T-cell (primary cell): ENCODE measurements around the gene NDUFAF4. TPM values are rescaled to one million over a fixed set of nuclear protein-coding genes. Genes with fewer than 3 reads are reported as not detected.

Experiments used
- ATAC-seq, 4 experiments: fragments of 200-7000 bp in 3 of 4; fragments of 150-1000 bp in 1 of 4; cut with Tn5 transposase; replicated peaks in 1 of 4; 1 replicate in 3 of 4; 2 replicates in 1 of 4; pipeline ENCODE4 v1.10.0; 2021; ENCODE audit warnings: moderate library complexity in 3 of 4, mild to moderate bottlenecking in 2 of 4, moderate number of reproducible peaks in 1 of 4
- CTCF ChIA-PET, 2 donors: fragments of 300-600 bp; sonication (Branson Sonifier 250); formaldehyde crosslinking; loops; one replicate each; lab custom pipeline; 2022; ENCODE audit warnings: antibody characterized with exemption in 2 of 2; lab: Charles Lee
- POLR2A ChIA-PET, 2 donors: fragments of 300-600 bp; sonication (Branson Sonifier 250); formaldehyde crosslinking; loops; one replicate each; lab custom pipeline; 2022; ENCODE audit warnings: antibody characterized with exemption in 2 of 2; lab: Charles Lee
- DNase-seq, 35 experiments: peaks; one replicate each; pipeline versions ENCODE4 v3.0.0 to v3.0.0-alpha.2; 2013 to 2023
- H3K27ac ChIP-seq: one replicate; pipeline ENCODE4 v1.5.1; 2013; ENCODE audit warnings: low read length
- H3K27me3 ChIP-seq, 2 experiments: replicated peaks in 1 of 2; 1 replicate in 1 of 2; 2 replicates in 1 of 2; pipeline versions ENCODE4 v1.6.1 to v1.7.0; 2013; ENCODE audit warnings: low read length in 1 of 2, mixed read lengths in 1 of 2; ENCODE audit not compliant: control insufficient read depth in 2 of 2, insufficient read depth in 2 of 2; ENCODE audit errors: extremely low read depth in 1 of 2
- H3K36me3 ChIP-seq, 2 donors: 1 replicate in 1 of 2; 2 replicates in 1 of 2; pipeline versions ENCODE4 v1.6.1 to v1.7.0; 2013; ENCODE audit warnings: low read length in 1 of 2; ENCODE audit not compliant: control insufficient read depth in 2 of 2, insufficient read depth in 1 of 2; ENCODE audit errors: extremely low read depth in 1 of 2
- H3K4me1 ChIP-seq, 2 experiments: 1 replicate in 1 of 2; 2 replicates in 1 of 2; pipeline versions ENCODE4 v1.6.1 to v1.7.0; 2013; ENCODE audit warnings: low read length in 2 of 2, mixed read lengths in 1 of 2; ENCODE audit not compliant: insufficient read depth in 2 of 2, control insufficient read depth in 1 of 2; ENCODE audit errors: extremely low read depth in 1 of 2
- H3K4me3 ChIP-seq, 2 donors: 1 replicate in 1 of 2; 2 replicates in 1 of 2; pipeline versions ENCODE4 v1.5.1 to v1.7.0; 2013; ENCODE audit warnings: mild to moderate bottlenecking in 2 of 2, low read length in 1 of 2, moderate library complexity in 1 of 2; ENCODE audit not compliant: control insufficient read depth in 1 of 2; ENCODE audit errors: extremely low read depth in 1 of 2
- H3K9me3 ChIP-seq: 2 replicates; pipeline ENCODE4 v1.7.0; 2013
- H3K27ac Mint-ChIP-seq, 2 donors: one replicate each; pipeline ENCODE4 v1.8.0; 2020 to 2021; ENCODE audit warnings: mild to moderate bottlenecking in 2 of 2, mixed read lengths in 2 of 2
- H3K27me3 Mint-ChIP-seq, 2 donors: one replicate each; pipeline ENCODE4 v1.8.0; 2021 to 2022; ENCODE audit warnings: mixed read lengths in 2 of 2
- H3K36me3 Mint-ChIP-seq: one replicate; pipeline ENCODE4 v1.8.0; 2021; ENCODE audit warnings: mixed read lengths
- H3K4me1 Mint-ChIP-seq, 3 donors: one replicate each; pipeline ENCODE4 v1.8.0; 2020 to 2022; ENCODE audit warnings: mixed read lengths in 3 of 3, mild to moderate bottlenecking in 1 of 3
- H3K4me3 Mint-ChIP-seq, 3 donors: one replicate each; pipeline ENCODE4 v1.8.0; 2020 to 2022; ENCODE audit warnings: mild to moderate bottlenecking in 3 of 3, mixed read lengths in 3 of 3, moderate library complexity in 3 of 3
- H3K9me3 Mint-ChIP-seq, 3 donors: one replicate each; pipeline ENCODE4 v1.8.0; 2020 to 2022; ENCODE audit warnings: mixed read lengths in 3 of 3
- WGBS: methylation state at CpG from one replicate; pipeline ENCODE4 v1.1.5; 2013; ENCODE audit warnings: missing lambda C conversion rate; ENCODE audit not compliant: insufficient coverage; 5-methylcytosine and 5-hydroxymethylcytosine counted together
- total RNA-seq, 35 experiments: library from RNA in 6 of 35; stranded (reverse) in 6 of 35; fragments of 120-200 nt in 1 of 35; gene quantifications; one replicate each; pipeline versions ENCODE4 v1.2.1 to v1.2.4 and lab custom pipeline; 2013 to 2026

NDUFAF4 gene
- total RNA-seq, 5 donors from 2014 or later (not counting 1 experiment from before 2014, with no cell fraction given), result 22.1 to 29.0 (median 24.5) TPM

DNA sequence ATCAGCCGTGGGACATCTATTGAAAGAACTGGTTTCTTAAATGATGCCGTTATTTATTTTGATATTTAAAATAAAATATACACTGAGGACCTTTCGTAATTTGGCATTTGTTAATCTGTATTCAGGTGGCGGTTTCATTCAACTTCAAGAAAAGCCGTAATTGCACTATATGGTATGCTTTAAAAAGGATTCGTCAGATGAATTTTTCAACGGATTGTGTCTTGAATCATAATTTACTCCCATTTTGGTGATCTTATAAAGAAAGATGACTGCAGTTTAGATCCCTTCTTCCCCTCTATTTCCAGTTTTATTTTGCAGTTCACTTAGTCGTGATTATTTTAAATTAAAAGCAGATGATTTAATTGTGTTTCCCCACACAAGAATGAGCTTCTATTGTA, 27.6 kb upstream of the NDUFAF4 start:
- Mint-ChIP-seq H3K36me3 (peaks cover 10% of the 10 kb centered on the region), H3K9me3 (no peaks in the 10 kb centered on the region), H3K27me3 (peaks cover 0 to 2% of the 10 kb centered on the region in 2 donors), H3K27ac (peak overlapping the region; percentile 95 to 96), H3K4me1 (peaks cover 36 to 44% (median 43%) of the 10 kb centered on the region in 3 donors), H3K4me3 (peak overlapping the region; percentile 91 to 96 (median 94))
- CTCF ChIA-PET, result interaction anchor here in 1 of 2 donors (0.5 to 1.8 kb wide), 3 partner anchors 27 to 1348 kb away, joined by 3 to 4 read pairs (median 3); partner anchors contain the start of gene MANEA
- Histone ChIP-seq H3K4me1 (peaks cover 4 to 11% of the 10 kb centered on the region in 2 experiments), H3K4me3 (peak overlapping the region; percentile 68 to 73), H3K27me3 (no peaks in the 10 kb centered on the region), H3K9me3 (no peaks in the 10 kb centered on the region), H3K27ac (peak overlapping the region; percentile 84), H3K36me3 (no peaks in the 10 kb centered on the region)
- no CpG with 5 or more reads among the region's 8 CpGs for WGBS
- POLR2A ChIA-PET, result interaction anchor here (0.7 to 1.4 kb wide), 2 partner anchors 27 to 56 kb away, joined by 5 to 16 read pairs; partner anchors contain the start of gene NDUFAF4 (in 1 of the 2)
- DNase-seq (no peak), ATAC-seq (no peak)

GRCh38 chr6:96923871-96924493, 26.3 kb upstream of the NDUFAF4 start:
- no peaks in the 10 kb centered on the region for H3K9me3 ChIP-seq
- H3K27me3 ChIP-seq, result no peaks in the 10 kb centered on the region
- H3K4me3 ChIP-seq, result peak overlapping the region; percentile 44 to 66
- H3K4me3 Mint-ChIP-seq, result peak overlapping the region; percentile 91 to 96 (median 94)
- peak overlapping the region; percentile 96 to 97 for H3K27ac Mint-ChIP-seq
- H3K4me1 ChIP-seq, result peaks cover 4 to 11% of the 10 kb centered on the region in 2 experiments
- peak overlapping the region; percentile 98 for H3K27ac ChIP-seq
- no peaks in the 10 kb centered on the region for H3K9me3 Mint-ChIP-seq
- no peaks in the 10 kb centered on the region for H3K36me3 ChIP-seq
- ChIA-PET CTCF (interaction anchor here in 1 of 2 donors (1.1 to 1.2 kb wide), 2 partner anchors 26 to 27 kb away, joined by 4 to 9 read pairs; partner anchors contain the start of gene NDUFAF4), POLR2A (interaction anchor here in 1 of 2 donors (0.6 to 1.4 kb wide), 7 partner anchors 16 to 403 kb away, joined by 3 to 16 read pairs (median 4); partner anchors contain the start of genes NDUFAF4 and UFL1)
- 4% methylated on average over 11 of the region's 34 CpGs for WGBS
- peak in 1 of 4 experiments; percentile 70 for ATAC-seq
- peaks cover 36 to 44% (median 43%) of the 10 kb centered on the region in 3 donors for H3K4me1 Mint-ChIP-seq
- H3K27me3 Mint-ChIP-seq, result peaks cover 0 to 2% of the 10 kb centered on the region in 2 donors
- H3K36me3 Mint-ChIP-seq, result peaks cover 10% of the 10 kb centered on the region
- peak in 5 of 35 experiments; percentile 0 to 69 (median 4) for DNase-seq

DNA sequence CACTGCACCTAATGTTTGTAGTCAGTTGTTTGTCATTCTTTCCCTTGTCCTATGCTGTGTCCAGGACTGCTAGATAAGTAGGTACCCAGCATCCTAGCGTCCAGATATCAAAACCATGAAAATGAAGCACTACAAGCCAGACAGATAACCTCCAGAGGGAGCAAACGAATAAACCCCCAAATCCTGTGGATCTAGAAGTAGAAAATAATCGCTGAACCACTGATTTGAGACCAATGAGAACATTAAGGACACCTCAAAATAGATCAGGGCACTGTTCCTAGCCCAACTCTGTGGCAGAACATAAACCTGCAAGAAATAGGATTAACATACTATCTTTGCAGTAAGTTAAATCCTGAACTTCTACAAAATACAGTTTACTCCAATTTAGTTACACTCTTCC, 25.7 kb upstream of the NDUFAF4 start:
- ChIA-PET CTCF (interaction anchor here (3.1 to 3.2 kb wide), 2 partner anchors 24 to 25 kb away, joined by 15 to 25 read pairs; partner anchors contain the start of gene NDUFAF4 (in 1 of the 2)), POLR2A (no interaction called here)
- Mint-ChIP-seq H3K4me3 (peak overlapping the region; percentile 91 to 96 (median 94)), H3K36me3 (peaks cover 10% of the 10 kb centered on the region), H3K27ac (peak overlapping the region; percentile 96 to 97), H3K4me1 (peaks cover 36 to 44% (median 43%) of the 10 kb centered on the region in 3 donors), H3K27me3 (peaks cover 0 to 2% of the 10 kb centered on the region in 2 donors), H3K9me3 (no peaks in the 10 kb centered on the region)
- H3K36me3 ChIP-seq, result no peaks in the 10 kb centered on the region
- peaks cover 4 to 11% of the 10 kb centered on the region in 2 experiments for H3K4me1 ChIP-seq
- no CpG with 5 or more reads among the region's 3 CpGs for WGBS
- no peak overlapping the region for H3K4me3 ChIP-seq
- ATAC-seq (no peak), DNase-seq (no peak)
- peak overlapping the region; percentile 98 for H3K27ac ChIP-seq
- H3K27me3 ChIP-seq, result no peaks in the 10 kb centered on the region
- H3K9me3 ChIP-seq, result no peaks in the 10 kb centered on the region

GRCh38 chr6:96917098-96917497, 19.4 kb upstream of the NDUFAF4 start:
- no peaks in the 10 kb centered on the region for H3K36me3 ChIP-seq
- H3K4me1 Mint-ChIP-seq, result peaks cover 7 to 10% (median 9%) of the 10 kb centered on the region in 3 donors
- DNase-seq, result no peak
- no peak overlapping the region for H3K27ac ChIP-seq
- H3K4me3 ChIP-seq, result no peak overlapping the region
- ATAC-seq, result no peak
- H3K27me3 ChIP-seq, result no peaks in the 10 kb centered on the region
- no peak overlapping the region for H3K4me3 Mint-ChIP-seq
- no CpG with 5 or more reads among the region's 1 CpG for WGBS
- peaks cover 11 to 15% of the 10 kb centered on the region in 2 donors for H3K27me3 Mint-ChIP-seq
- H3K36me3 Mint-ChIP-seq, result no peaks in the 10 kb centered on the region
- no peaks in the 10 kb centered on the region for H3K9me3 ChIP-seq
- ChIA-PET POLR2A (no interaction called here), CTCF (interaction anchor here in 1 of 2 donors (1.6 kb wide), 1 partner anchor 12 kb away, joined by 4 read pairs; no protein-coding TSS in a partner anchor)
- no peaks in the 10 kb centered on the region for H3K4me1 ChIP-seq
- H3K27ac Mint-ChIP-seq, result no peak overlapping the region
- H3K9me3 Mint-ChIP-seq, result no peaks in the 10 kb centered on the region

DNA sequence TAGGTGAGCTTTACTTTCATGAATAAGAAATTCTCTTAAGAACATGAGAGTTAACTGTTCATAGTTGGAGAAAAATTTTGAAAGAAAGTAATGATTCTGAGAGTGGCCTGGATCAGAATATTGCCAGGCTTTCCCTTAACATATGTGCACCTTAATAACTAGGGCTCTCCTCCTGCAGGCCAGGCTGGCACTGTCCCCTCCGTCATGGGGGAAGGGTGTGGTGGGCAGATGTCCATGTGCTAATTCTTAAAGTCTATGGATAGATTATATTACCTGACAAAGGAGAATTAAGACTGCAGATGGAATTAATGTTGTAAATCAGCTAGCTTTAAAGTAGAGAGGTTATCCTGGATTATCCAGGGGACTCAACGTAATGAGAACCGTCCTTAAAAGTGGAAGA, 15.9 kb upstream of the NDUFAF4 start:
- no peak overlapping the region for H3K4me3 ChIP-seq
- no peaks in the 10 kb centered on the region for H3K4me1 ChIP-seq
- H3K36me3 ChIP-seq, result no peaks in the 10 kb centered on the region
- 79% methylated on average over 2 of the region's 3 CpGs for WGBS
- peaks cover 0 to 5% of the 10 kb centered on the region in 2 experiments for H3K27me3 ChIP-seq
- Mint-ChIP-seq H3K4me3 (no peak overlapping the region), H3K4me1 (no peaks in the 10 kb centered on the region), H3K27ac (no peak overlapping the region), H3K27me3 (peaks cover 18 to 29% of the 10 kb centered on the region in 2 donors), H3K9me3 (no peaks in the 10 kb centered on the region), H3K36me3 (no peaks in the 10 kb centered on the region)
- ATAC-seq, result no peak
- no peaks in the 10 kb centered on the region for H3K9me3 ChIP-seq
- POLR2A ChIA-PET, result no interaction called here
- no peak for DNase-seq
- CTCF ChIA-PET, result no interaction called here
- H3K27ac ChIP-seq, result no peak overlapping the region

DNA sequence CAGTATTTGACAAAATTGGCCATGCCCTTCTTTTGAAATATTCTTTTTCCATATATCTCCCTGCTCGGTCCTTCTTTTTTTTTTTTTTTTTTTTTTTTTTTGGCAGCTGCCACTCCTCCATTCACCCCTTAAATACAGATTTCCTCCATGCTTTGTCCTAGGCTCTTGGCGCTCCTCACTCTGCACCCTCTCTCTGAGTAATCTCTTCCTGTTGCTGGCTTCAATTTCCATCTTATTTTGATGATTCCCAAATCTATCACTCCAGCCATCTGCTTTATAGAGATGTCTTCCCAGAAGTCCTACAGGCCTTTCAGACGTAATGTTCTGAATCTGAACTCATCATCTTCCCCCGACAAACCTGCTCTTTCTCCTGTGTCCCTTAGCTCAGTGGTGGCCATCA, 14.1 kb upstream of the NDUFAF4 start:
- no peak overlapping the region for H3K27ac Mint-ChIP-seq
- no peaks in the 10 kb centered on the region for H3K9me3 ChIP-seq
- ChIA-PET CTCF (interaction anchor here in 1 of 2 donors (0.8 to 1.2 kb wide), 2 partner anchors 10 to 14 kb away, joined by 4 to 6 read pairs; partner anchors contain the start of gene NDUFAF4), POLR2A (interaction anchor here in 1 of 2 donors (0.6 kb wide), 1 partner anchor 11 kb away, joined by 3 read pairs; no protein-coding TSS in a partner anchor)
- peaks cover 0 to 5% of the 10 kb centered on the region in 2 experiments for H3K27me3 ChIP-seq
- ATAC-seq, result no peak
- no peak overlapping the region for H3K4me3 ChIP-seq
- no peaks in the 10 kb centered on the region for H3K4me1 ChIP-seq
- 89% methylated on average over 4 of the region's 4 CpGs for WGBS
- no peak overlapping the region for H3K4me3 Mint-ChIP-seq
- H3K4me1 Mint-ChIP-seq, result peaks cover 0 to 2% (median 0%) of the 10 kb centered on the region in 3 donors
- H3K27me3 Mint-ChIP-seq, result peaks cover 18 to 30% of the 10 kb centered on the region in 2 donors
- H3K36me3 Mint-ChIP-seq, result no peaks in the 10 kb centered on the region
- DNase-seq, result no peak
- H3K27ac ChIP-seq, result no peak overlapping the region
- H3K36me3 ChIP-seq, result no peaks in the 10 kb centered on the region
- H3K9me3 Mint-ChIP-seq, result no peaks in the 10 kb centered on the region
